BE2C (cell line): Measurements from ENCODE around the gene NKX2-2.

Source experiments
- DNase-seq: peaks from one replicate; pipeline ENCODE4 v3.0.0-alpha.2; 2020
- H3K27me3 ChIP-seq: fragments of 250-450 bp; sonication (Bioruptor Pico); 2 replicates; pipeline ENCODE4 v1.5.1; 2020; ENCODE audit warnings: mild to moderate bottlenecking
- H3K36me3 ChIP-seq: fragments of 250-450 bp; sonication (Bioruptor Pico); 2 replicates; pipeline ENCODE4 v1.5.1; 2020; ENCODE audit warnings: mild to moderate bottlenecking
- H3K4me1 ChIP-seq: fragments of 250-450 bp; sonication (Bioruptor Pico); 2 replicates; pipeline ENCODE4 v1.5.1; 2020
- H3K4me3 ChIP-seq: 2 replicates; pipeline ENCODE4 v1.5.1; 2011; ENCODE audit warnings: low read depth, low read length
- H3K9me3 ChIP-seq: fragments of 250-450 bp; sonication (Bioruptor Pico); 2 replicates; pipeline ENCODE4 v1.5.1; 2020
- CTCF ChIP-seq: IDR thresholded peaks from 2 replicates; pipeline ENCODE4 v1.5.1; 2012; ENCODE audit warnings: mild to moderate bottlenecking, low read depth, low read length

Gene NKX2-2

DNA sequence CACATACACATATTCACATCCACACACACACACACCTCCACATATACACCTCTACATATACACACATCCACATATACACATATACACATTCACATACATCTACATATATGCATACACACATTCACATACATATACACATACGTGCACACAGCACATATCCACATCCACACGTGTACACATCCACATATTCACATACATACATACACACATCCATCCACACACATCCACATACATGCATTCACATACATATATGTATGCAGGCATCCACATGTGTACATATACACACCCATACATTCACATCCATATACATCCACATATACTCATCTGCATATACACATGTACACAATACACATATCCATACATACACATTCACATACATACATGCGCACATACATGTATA, 25.6 kb upstream of the NKX2-2 start:
- no peaks in the 10 kb centered on the region for H3K36me3 ChIP-seq
- H3K4me1 ChIP-seq: no peaks in the 10 kb centered on the region

DNA sequence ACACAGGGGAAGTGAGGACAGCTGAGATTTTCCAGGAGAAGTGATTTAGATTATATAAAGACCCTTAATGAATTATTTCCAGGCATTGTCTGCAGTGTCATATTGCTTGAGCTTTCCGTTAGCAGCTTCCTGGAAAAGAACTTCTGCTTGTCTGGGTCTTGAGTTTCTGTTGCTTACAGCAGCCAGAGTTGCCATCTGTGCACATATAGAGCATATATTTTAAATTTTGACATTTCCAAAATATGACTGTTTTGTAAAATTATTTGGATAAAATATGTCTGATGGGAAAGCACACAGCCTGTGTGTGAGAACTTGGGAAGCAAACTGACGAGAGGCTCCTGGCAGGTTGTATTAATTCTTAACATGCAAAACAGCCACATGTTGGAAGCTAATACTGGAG, 21.0 kb upstream of the NKX2-2 start:
- DNase-seq: no peak
- Histone ChIP-seq H3K4me3 (no peak overlapping the region), H3K9me3 (no peaks in the 10 kb centered on the region), H3K4me1 (no peaks in the 10 kb centered on the region), H3K36me3 (no peaks in the 10 kb centered on the region), H3K27me3 (peaks cover 22% of the 10 kb centered on the region)
- no peak for TF ChIP-seq CTCF

More for the DNA sequence above, 25.6 kb upstream of the NKX2-2 start:
- no peak for DNase-seq
- no peaks in the 10 kb centered on the region for H3K9me3 ChIP-seq
- no peak overlapping the region for H3K4me3 ChIP-seq
- peaks cover 20% of the 10 kb centered on the region for H3K27me3 ChIP-seq
- TF ChIP-seq CTCF: no peak

GRCh38 chr20:21534453-21534852, 20.6 kb upstream of the NKX2-2 start:
- no peak for TF ChIP-seq CTCF
- Histone ChIP-seq H3K27me3 (peaks cover 22% of the 10 kb centered on the region), H3K4me1 (no peaks in the 10 kb centered on the region)

DNA sequence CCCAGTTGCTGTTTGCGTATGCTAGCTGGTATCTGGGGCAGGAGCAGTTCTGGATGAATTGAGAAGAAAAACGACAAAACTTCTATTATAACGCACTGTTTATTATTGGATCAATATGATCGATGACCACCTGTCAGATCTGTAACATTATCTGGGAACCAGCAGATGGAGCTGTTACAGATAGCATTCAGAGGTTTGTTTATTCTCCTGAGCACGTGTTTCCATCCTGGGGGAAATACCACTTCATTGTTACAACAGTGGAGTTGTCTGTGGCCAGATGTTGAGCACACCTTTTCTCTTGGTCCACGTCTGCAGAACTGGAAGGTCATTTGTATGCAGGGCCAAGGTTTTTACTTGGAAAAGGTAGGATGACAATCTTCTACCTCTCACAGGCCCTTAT, 16.0 kb upstream of the NKX2-2 start:
- Histone ChIP-seq H3K36me3 (no peaks in the 10 kb centered on the region), H3K27me3 (peaks cover 16% of the 10 kb centered on the region), H3K9me3 (no peaks in the 10 kb centered on the region), H3K4me3 (no peak overlapping the region), H3K4me1 (no peaks in the 10 kb centered on the region)
- DNase-seq: no peak
- TF ChIP-seq CTCF: peak; percentile 47

More at GRCh38 chr20:21534453-21534852, 20.6 kb upstream of the NKX2-2 start:
- DNase-seq: no peak
- H3K4me3 ChIP-seq: no peak overlapping the region
- H3K36me3 ChIP-seq: no peaks in the 10 kb centered on the region
- H3K9me3 ChIP-seq: no peaks in the 10 kb centered on the region

DNA sequence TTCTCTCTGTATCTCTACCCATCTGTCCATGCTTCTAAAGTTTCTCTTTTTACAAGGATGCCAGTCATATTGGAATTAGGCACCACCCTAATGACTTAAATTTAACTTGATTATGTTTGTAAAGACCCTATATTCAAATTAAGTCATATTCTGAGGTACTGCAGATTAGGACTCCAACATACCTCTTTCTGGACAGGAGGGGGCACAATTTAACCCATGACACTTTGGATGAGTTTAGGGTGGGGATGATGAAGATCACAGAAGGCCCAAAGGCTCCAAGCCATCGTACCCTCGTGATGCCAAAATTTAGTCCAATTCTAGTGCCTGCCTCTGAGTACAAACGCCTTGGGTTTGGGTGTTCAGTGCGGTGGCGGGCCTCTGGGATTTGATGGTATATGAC, 15.0 kb upstream of the NKX2-2 start:
- peaks cover 19% of the 10 kb centered on the region for H3K27me3 ChIP-seq
- DNase-seq: no peak
- H3K4me1 ChIP-seq: no peaks in the 10 kb centered on the region
- no peak for TF ChIP-seq CTCF
- H3K4me3 ChIP-seq: no peak overlapping the region
- H3K9me3 ChIP-seq: no peaks in the 10 kb centered on the region
- no peaks in the 10 kb centered on the region for H3K36me3 ChIP-seq

- TF ChIP-seq CTCF: no peak
- DNase-seq: no peak
- no peak overlapping the region for H3K4me3 ChIP-seq
- peaks cover 28% of the 10 kb centered on the region for H3K27me3 ChIP-seq
- H3K36me3 ChIP-seq: no peaks in the 10 kb centered on the region
- H3K9me3 ChIP-seq: no peaks in the 10 kb centered on the region
- no peaks in the 10 kb centered on the region for H3K4me1 ChIP-seq
Observed at GRCh38 chr20:21527908-21528307, 14.0 kb upstream of the NKX2-2 start.
